Right atrium auricular region (tissue), 2 donors: Measurements from ENCODE around the gene DOK3. TPM values are rescaled to one million over a fixed set of nuclear protein-coding genes. Genes with fewer than 3 reads are reported as not detected.
A peak's percentile ranks its signal among the peaks of the same experiment; 100 is the strongest.

Experiments
- DNase-seq: peaks from one replicate; pipeline ENCODE4 v3.0.0-alpha.2; 2019; ENCODE audit warnings: low spot score
- H3K27ac ChIP-seq, 2 donors: fragments of 200-600 bp; sonication (generic); 1 replicate in 1 of 2; 2 replicates in 1 of 2; pipeline ENCODE4 v1.5.1; 2016 to 2019
- H3K27me3 ChIP-seq, 2 donors: fragments of 200-600 bp; sonication (generic); one replicate each; pipeline versions ENCODE4 v1.5.1 to v1.6.0; 2017 to 2019
- H3K36me3 ChIP-seq: fragments of 200-600 bp; sonication (generic); one replicate; pipeline ENCODE4 v1.5.1; 2016
- H3K4me1 ChIP-seq, 2 donors: fragments of 200-600 bp; sonication (generic); one replicate each; pipeline versions ENCODE4 v1.5.1 to v1.6.0; 2017 to 2019
- H3K4me3 ChIP-seq, 2 donors: fragments of 200-600 bp; sonication (generic); 1 replicate in 1 of 2; 2 replicates in 1 of 2; pipeline ENCODE4 v1.5.1; 2017 to 2019; ENCODE audit warnings: mild to moderate bottlenecking in 1 of 2, moderate library complexity in 1 of 2
- H3K9me3 ChIP-seq, 2 donors: fragments of 200-600 bp; sonication (generic); one replicate each; pipeline ENCODE4 v1.5.1; 2019
- CTCF ChIP-seq, 2 donors: fragments of 200-600 bp; sonication (generic); IDR thresholded peaks; one replicate each; pipeline ENCODE4 v1.5.1; 2019; ENCODE audit warnings: antibody characterized with exemption in 2 of 2
- total RNA-seq, 2 donors: library from RNA; depleted of rRNA; stranded (reverse); fragments of >200 nt; gene quantifications; one replicate each; pipeline ENCODE4 v1.1.0, GENCODE V29; 2016

The DOK3 gene
- total RNA-seq, 2 donors from 2014 or later: 1.6 to 2.6 TPM

GRCh38 chr5:177520916-177521513 lies 11.4 kb upstream of the DOK3 start:
- no peak overlapping the region for H3K4me3 ChIP-seq
- no peak overlapping the region for H3K27ac ChIP-seq
- H3K9me3 ChIP-seq: no peaks in the 10 kb centered on the region
- no peak for DNase-seq
- peaks cover 63% of the 10 kb centered on the region for H3K36me3 ChIP-seq
- TF ChIP-seq CTCF (IDR thresholded peaks at IDR 0.05): no peak
- H3K27me3 ChIP-seq: no peaks in the 10 kb centered on the region
- H3K4me1 ChIP-seq: peaks cover 0 to 13% of the 10 kb centered on the region in 2 donors

GRCh38 chr5:177520271-177520670 lies 10.6 kb upstream of the DOK3 start:
- Histone ChIP-seq H3K4me3 (no peak overlapping the region), H3K27me3 (no peaks in the 10 kb centered on the region), H3K36me3 (peaks cover 61% of the 10 kb centered on the region), H3K9me3 (no peaks in the 10 kb centered on the region), H3K4me1 (peaks cover 0 to 20% of the 10 kb centered on the region in 2 donors), H3K27ac (no peak overlapping the region)
- TF ChIP-seq CTCF (IDR thresholded peaks at IDR 0.05): no peak
- DNase-seq: no peak

GRCh38 chr5:177519463-177520235 lies 10.0 kb upstream of the DOK3 start:
- Histone ChIP-seq H3K4me3 (no peak overlapping the region), H3K9me3 (no peaks in the 10 kb centered on the region), H3K4me1 (peaks cover 0 to 22% of the 10 kb centered on the region in 2 donors), H3K27me3 (no peaks in the 10 kb centered on the region), H3K27ac (no peak overlapping the region), H3K36me3 (peaks cover 61% of the 10 kb centered on the region)
- no peak for DNase-seq
- no peak for TF ChIP-seq CTCF (IDR thresholded peaks at IDR 0.05)

GRCh38 chr5:177516601-177517568 lies 7.3 kb upstream of the DOK3 start, which contains the start of gene DDX41:
Gene DDX41, minus strand, starts transcription at chr5:177516961. Its CDS starts 16 bp downstream, at chr5:177516945.
- peaks cover 67% of the 10 kb centered on the region for H3K36me3 ChIP-seq

More at GRCh38 chr5:177516601-177517568, 7.3 kb upstream of the DOK3 start, which contains the start of gene DDX41:
- H3K27ac ChIP-seq: peak within 1 kb of the TSS; percentile 86 to 94
- peak; percentile 98 for DNase-seq
- peaks cover 0 to 22% of the 10 kb centered on the region in 2 donors for H3K4me1 ChIP-seq
- H3K9me3 ChIP-seq: no peaks in the 10 kb centered on the region
- H3K27me3 ChIP-seq: no peaks in the 10 kb centered on the region
- peak within 1 kb of the TSS; percentile 83 to 95 for H3K4me3 ChIP-seq
- peak in 1 of 2 donors; percentile 34 for TF ChIP-seq CTCF (IDR thresholded peaks at IDR 0.05)
